ENCODE results near the gene PBX1.

The PBX1 gene

DNA sequence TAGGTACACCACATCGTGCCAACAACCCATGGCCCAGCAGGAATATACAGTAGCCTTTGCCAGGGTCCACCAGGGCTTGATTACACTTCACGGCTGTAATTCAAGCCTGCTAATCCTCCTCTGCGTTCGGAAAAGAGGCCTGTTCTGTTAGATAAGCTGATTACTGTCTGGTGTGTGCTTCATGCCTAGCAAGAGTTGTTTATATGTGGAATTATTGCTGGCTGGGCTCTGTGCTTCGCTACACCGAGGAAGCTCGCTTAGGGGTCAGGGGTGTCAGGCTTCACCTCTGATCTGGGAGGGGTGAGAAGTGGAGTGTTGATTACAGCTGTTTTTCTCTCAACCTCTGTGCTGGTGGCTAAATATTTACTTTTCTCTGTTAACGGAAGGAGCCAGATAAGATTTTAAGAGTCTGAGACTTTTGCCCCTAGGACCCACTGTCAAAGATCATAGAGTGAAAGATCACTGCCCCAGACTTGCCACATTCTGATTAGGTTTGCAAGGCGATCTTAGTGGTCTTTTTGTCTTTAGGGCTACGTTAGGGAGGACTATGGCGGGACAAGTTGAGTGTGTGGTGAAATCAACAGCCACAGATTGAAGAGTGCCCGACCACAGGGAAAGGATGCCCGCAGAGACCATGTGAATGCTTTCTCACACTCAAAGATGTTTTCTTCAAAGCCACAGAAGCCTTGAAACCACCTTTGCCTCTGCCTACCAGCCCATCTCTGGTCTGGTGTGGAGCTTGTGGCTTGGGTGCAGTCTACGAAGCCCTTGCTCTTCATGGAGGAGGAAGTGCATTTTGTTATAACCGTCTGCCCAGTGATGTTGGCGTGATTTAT lies 216.1 kb downstream of the PBX1 start:
- Mint-ChIP-seq H3K27me3 (peaks cover 8% of the 10 kb centered on the region), H3K27ac (no peak overlapping the region), H3K4me3 (no peak overlapping the region), H3K4me1 (no peaks in the 10 kb centered on the region), H3K9me3 (no peaks in the 10 kb centered on the region), H3K36me3 (no peaks in the 10 kb centered on the region)

- H3K9me3 Mint-ChIP-seq = no peaks in the 10 kb centered on the region
- no peaks in the 10 kb centered on the region for H3K36me3 Mint-ChIP-seq
- no peak overlapping the region for H3K4me3 Mint-ChIP-seq
- peaks cover 10% of the 10 kb centered on the region for H3K27me3 Mint-ChIP-seq
- no peak overlapping the region for H3K27ac Mint-ChIP-seq
- H3K4me1 Mint-ChIP-seq = no peaks in the 10 kb centered on the region
These were observed 218.5 kb downstream of the PBX1 start for GRCh38 chr1:164777518-164777917.

- H3K4me1 Mint-ChIP-seq = no peaks in the 10 kb centered on the region
- H3K27ac Mint-ChIP-seq = no peak overlapping the region
- H3K9me3 Mint-ChIP-seq = no peaks in the 10 kb centered on the region
- no peak overlapping the region for H3K4me3 Mint-ChIP-seq
- H3K27me3 Mint-ChIP-seq = peaks cover 9% of the 10 kb centered on the region
- no peaks in the 10 kb centered on the region for H3K36me3 Mint-ChIP-seq
These were observed 220.4 kb downstream of the PBX1 start for GRCh38 chr1:164779376-164779775.

DNA sequence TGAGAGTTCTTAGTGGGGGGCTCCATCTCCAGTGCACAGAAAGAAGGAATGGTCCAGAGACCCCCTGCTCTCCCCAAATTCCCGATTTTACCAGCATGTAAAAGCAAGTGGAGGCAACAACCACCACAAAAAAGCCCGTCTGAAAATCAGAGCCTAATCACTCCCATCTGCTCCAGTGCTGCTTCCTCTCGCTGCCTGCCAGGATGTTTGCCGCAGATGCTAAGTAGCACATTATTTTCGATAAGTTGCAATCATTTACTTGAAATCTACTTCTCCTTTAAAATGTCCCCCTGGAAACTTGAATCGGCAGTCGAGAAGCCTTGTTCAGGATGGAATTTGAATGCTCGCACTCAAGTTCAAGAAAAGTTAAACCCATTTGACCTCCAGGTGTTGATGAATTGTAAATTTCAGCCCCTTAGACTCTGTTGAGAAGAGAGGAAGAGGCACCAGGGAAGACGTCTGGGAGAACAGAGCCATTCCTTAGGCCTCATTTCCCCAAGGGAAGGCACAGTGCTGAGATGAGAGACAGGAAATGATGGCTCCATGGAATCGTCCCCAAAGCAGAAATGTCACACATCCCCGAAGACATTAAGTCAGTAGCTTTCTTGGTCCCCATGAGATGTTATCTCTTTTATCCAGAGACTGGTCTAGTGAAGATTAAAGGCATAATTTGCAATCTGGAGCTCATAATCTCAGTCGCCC lies 221.3 kb downstream of the PBX1 start:
- H3K27me3 Mint-ChIP-seq = peaks cover 4% of the 10 kb centered on the region
- no peaks in the 10 kb centered on the region for H3K4me1 Mint-ChIP-seq
- H3K4me3 Mint-ChIP-seq = no peak overlapping the region
- no peaks in the 10 kb centered on the region for H3K36me3 Mint-ChIP-seq
- no peak overlapping the region for H3K27ac Mint-ChIP-seq
- H3K9me3 Mint-ChIP-seq = no peaks in the 10 kb centered on the region

- no peaks in the 10 kb centered on the region for H3K36me3 Mint-ChIP-seq
- no peak overlapping the region for H3K27ac Mint-ChIP-seq
These were observed 221.9 kb downstream of the PBX1 start for GRCh38 chr1:164780863-164781262.

DNA sequence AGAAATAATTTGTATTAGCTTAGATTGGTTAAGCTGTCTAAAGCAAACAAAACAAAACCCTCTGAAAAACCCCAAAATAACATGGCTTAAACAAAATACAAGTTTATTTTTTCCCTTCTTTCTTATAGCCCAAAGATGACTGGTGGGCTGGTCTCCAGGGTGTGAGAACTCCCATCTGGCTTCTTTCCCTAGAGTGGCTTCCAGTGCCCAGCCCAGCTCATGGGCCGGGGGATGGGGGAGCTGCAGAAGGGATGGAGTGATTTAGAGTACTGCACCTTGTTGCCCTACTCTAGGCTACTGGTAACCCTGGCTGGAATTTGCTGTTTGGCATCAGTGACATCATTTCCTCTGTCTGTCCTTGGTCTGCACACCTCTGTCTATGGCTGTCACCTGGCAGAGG lies 223.0 kb downstream of the PBX1 start:
- no peaks in the 10 kb centered on the region for H3K4me1 Mint-ChIP-seq
- no peaks in the 10 kb centered on the region for H3K9me3 Mint-ChIP-seq
- H3K4me3 Mint-ChIP-seq = no peak overlapping the region
- no peaks in the 10 kb centered on the region for H3K36me3 Mint-ChIP-seq
- H3K27ac Mint-ChIP-seq = no peak overlapping the region
- peaks cover 6% of the 10 kb centered on the region for H3K27me3 Mint-ChIP-seq

More at GRCh38 chr1:164780863-164781262, 221.9 kb downstream of the PBX1 start:
- Mint-ChIP-seq H3K4me1 (no peaks in the 10 kb centered on the region), H3K4me3 (no peak overlapping the region), H3K27me3 (peaks cover 2% of the 10 kb centered on the region), H3K9me3 (no peaks in the 10 kb centered on the region)

GRCh38 chr1:164783778-164784555 lies 225.0 kb downstream of the PBX1 start:
- Mint-ChIP-seq H3K4me1 (no peaks in the 10 kb centered on the region), H3K27me3 (peaks cover 9% of the 10 kb centered on the region), H3K9me3 (no peaks in the 10 kb centered on the region), H3K36me3 (no peaks in the 10 kb centered on the region), H3K27ac (no peak overlapping the region), H3K4me3 (no peak overlapping the region)

- no peaks in the 10 kb centered on the region for H3K36me3 Mint-ChIP-seq
- H3K4me1 Mint-ChIP-seq = no peaks in the 10 kb centered on the region
- no peaks in the 10 kb centered on the region for H3K9me3 Mint-ChIP-seq
- H3K27ac Mint-ChIP-seq = no peak overlapping the region
- H3K4me3 Mint-ChIP-seq = no peak overlapping the region
- H3K27me3 Mint-ChIP-seq = peaks cover 9% of the 10 kb centered on the region
These were observed 226.0 kb downstream of the PBX1 start for GRCh38 chr1:164784960-164785359.

GRCh38 chr1:164785841-164786534 lies 227.0 kb downstream of the PBX1 start:
- Mint-ChIP-seq H3K4me1 (no peaks in the 10 kb centered on the region), H3K4me3 (no peak overlapping the region), H3K27me3 (peaks cover 7% of the 10 kb centered on the region), H3K9me3 (no peaks in the 10 kb centered on the region), H3K27ac (no peak overlapping the region), H3K36me3 (no peaks in the 10 kb centered on the region)

- H3K9me3 Mint-ChIP-seq = no peaks in the 10 kb centered on the region
- H3K4me3 Mint-ChIP-seq = no peak overlapping the region
- no peaks in the 10 kb centered on the region for H3K4me1 Mint-ChIP-seq
- no peaks in the 10 kb centered on the region for H3K36me3 Mint-ChIP-seq
- peaks cover 7% of the 10 kb centered on the region for H3K27me3 Mint-ChIP-seq
- no peak overlapping the region for H3K27ac Mint-ChIP-seq
These were observed 228.2 kb downstream of the PBX1 start for GRCh38 chr1:164786980-164787833.

DNA sequence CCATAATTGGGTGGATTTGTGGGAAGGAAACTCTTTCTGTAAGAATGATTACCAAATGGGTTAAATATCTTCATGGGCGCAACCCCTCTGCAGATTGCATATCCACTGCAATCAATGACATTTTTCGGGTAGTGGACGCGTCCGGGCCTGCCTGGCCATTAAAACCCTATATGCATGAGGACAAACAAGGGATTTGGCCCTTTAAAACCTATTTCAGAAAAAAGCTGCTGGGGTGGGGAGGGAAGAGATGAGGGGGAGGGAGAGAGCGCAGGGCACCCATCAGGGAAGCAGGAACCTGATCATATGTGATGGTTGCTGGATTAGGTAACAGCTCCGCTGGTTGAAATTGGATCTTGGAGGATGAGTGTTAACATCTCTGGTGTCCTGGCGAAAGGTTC lies 228.8 kb downstream of the PBX1 start:
- Mint-ChIP-seq H3K27me3 (peaks cover 7% of the 10 kb centered on the region), H3K4me3 (no peak overlapping the region), H3K27ac (no peak overlapping the region), H3K4me1 (no peaks in the 10 kb centered on the region), H3K36me3 (no peaks in the 10 kb centered on the region), H3K9me3 (no peaks in the 10 kb centered on the region)

DNA sequence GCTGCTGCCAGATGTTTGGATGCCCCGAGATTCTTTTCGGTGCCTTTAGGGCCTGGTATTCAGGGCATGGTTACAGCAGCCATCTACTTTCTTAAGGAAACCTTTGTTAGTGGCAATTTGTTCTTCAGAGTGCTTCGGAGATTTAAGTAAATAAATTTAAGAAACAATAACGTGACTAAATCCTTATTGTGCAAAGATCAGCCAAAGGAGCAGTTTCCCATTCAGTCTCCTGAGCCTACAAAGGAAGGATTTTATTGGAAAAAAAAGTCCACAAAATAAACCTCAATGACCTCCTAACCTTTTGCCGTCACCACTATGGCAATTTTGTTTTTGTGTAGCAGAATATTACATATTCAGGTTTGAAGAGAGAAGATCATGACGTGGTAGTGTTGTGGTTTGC lies 231.1 kb downstream of the PBX1 start:
- H3K4me3 Mint-ChIP-seq = no peak overlapping the region
- H3K27ac Mint-ChIP-seq = no peak overlapping the region
- peaks cover 7% of the 10 kb centered on the region for H3K27me3 Mint-ChIP-seq
- H3K9me3 Mint-ChIP-seq = no peaks in the 10 kb centered on the region
- H3K36me3 Mint-ChIP-seq = no peaks in the 10 kb centered on the region
- H3K4me1 Mint-ChIP-seq = no peaks in the 10 kb centered on the region

- no peaks in the 10 kb centered on the region for H3K9me3 Mint-ChIP-seq
- no peak overlapping the region for H3K27ac Mint-ChIP-seq
- H3K36me3 Mint-ChIP-seq = no peaks in the 10 kb centered on the region
- H3K4me1 Mint-ChIP-seq = no peaks in the 10 kb centered on the region
- H3K27me3 Mint-ChIP-seq = no peaks in the 10 kb centered on the region
- H3K4me3 Mint-ChIP-seq = no peak overlapping the region
These were observed 233.5 kb downstream of the PBX1 start for GRCh38 chr1:164792410-164793004.

- Mint-ChIP-seq H3K27me3 (no peaks in the 10 kb centered on the region), H3K4me3 (no peak overlapping the region), H3K9me3 (no peaks in the 10 kb centered on the region), H3K27ac (no peak overlapping the region), H3K36me3 (no peaks in the 10 kb centered on the region), H3K4me1 (no peaks in the 10 kb centered on the region)
These were observed 235.4 kb downstream of the PBX1 start for GRCh38 chr1:164794356-164794755.
